Endothelial cell of umbilical vein (primary cell): Measurements from ENCODE around the gene RHCG. TPM values are rescaled to one million over a fixed set of nuclear protein-coding genes. Genes with fewer than 3 reads are reported as not detected.

ENCODE experiments used
- BruUV-seq: library from RNA; stranded (reverse); fragments of 400-500 nt; replicated peaks from 2 replicates; lab custom pipeline; 2021; lab: Mats Ljungman, UMichigan
- CTCF ChIA-PET: fragments of 300-600, 350-600 bp; sonication (Branson Sonifier 250); formaldehyde crosslinking; loops from one replicate; lab custom pipeline; 2021; ENCODE audit warnings: antibody characterized with exemption, inconsistent platforms; lab: Charles Lee
- POLR2A ChIA-PET: fragments of 300-600, 350-600 bp; sonication (Branson Sonifier 250); formaldehyde crosslinking; loops from one replicate; lab custom pipeline; 2021; ENCODE audit warnings: antibody characterized with exemption, inconsistent platforms; lab: Charles Lee
- DNase-seq: peaks from one replicate; pipeline ENCODE4 v3.0.0-alpha.2; 2011; ENCODE audit warnings: low read depth, low spot score
- FAIRE-seq: peaks from 2 replicates; lab custom pipeline; 2011; peaks lifted over from hg19 to GRCh38; lab: Jason Lieb, UNC
- H2AFZ ChIP-seq: 2 replicates; pipeline ENCODE4 v1.6.0; 2012; ENCODE audit warnings: low read depth, low read length, control low read depth, inconsistent platforms
- H3K27ac ChIP-seq: 2 replicates; pipeline ENCODE4 v1.5.1; 2011; ENCODE audit warnings: low read depth, mild to moderate bottlenecking, control low read depth, low read length, moderate library complexity; ENCODE audit not compliant: insufficient read depth
- H3K27me3 ChIP-seq, 2 experiments: 2 replicates each; pipeline versions ENCODE4 v1.6.0 to v1.6.1; 2011; ENCODE audit warnings: low read length in 2 of 2, mixed read lengths in 1 of 2; ENCODE audit not compliant: control insufficient read depth in 2 of 2, insufficient read depth in 2 of 2
- H3K36me3 ChIP-seq, 2 experiments: 2 replicates in 1 of 2; 3 replicates in 1 of 2; pipeline ENCODE4 v1.5.1; 2011; ENCODE audit warnings: low read length in 2 of 2, mild to moderate bottlenecking in 1 of 2, moderate library complexity in 1 of 2; ENCODE audit not compliant: control insufficient read depth in 2 of 2, insufficient read depth in 2 of 2; ENCODE audit errors: extremely low read depth in 1 of 2
- H3K4me1 ChIP-seq: 3 replicates; pipeline ENCODE4 v1.5.1; 2011; ENCODE audit warnings: mild to moderate bottlenecking, low read length; ENCODE audit not compliant: control insufficient read depth, insufficient read depth; ENCODE audit errors: extremely low read depth
- H3K4me2 ChIP-seq: 2 replicates; pipeline ENCODE4 v1.6.1; 2011; ENCODE audit warnings: low read length, control low read depth, mixed read lengths; ENCODE audit not compliant: insufficient read depth
- H3K4me3 ChIP-seq, 3 experiments: fragments of 200-600 bp in 1 of 3; sonication (generic), shearing (Covaris generic) in 1 of 3; replicated peaks in 1 of 3; 2 replicates each; pipeline ENCODE4 v1.5.1; 2011 to 2016; ENCODE audit warnings: control low read depth in 3 of 3, low read length in 3 of 3, mild to moderate bottlenecking in 2 of 3, inconsistent platforms in 1 of 3, low read depth in 1 of 3, moderate library complexity in 1 of 3; ENCODE audit not compliant: insufficient read depth in 1 of 3
- H3K79me2 ChIP-seq: 2 replicates; pipeline ENCODE4 v1.6.0; 2012; ENCODE audit warnings: low read length, inconsistent platforms; ENCODE audit not compliant: control insufficient read depth, insufficient read depth
- H3K9ac ChIP-seq: replicated peaks from 2 replicates; pipeline ENCODE3; 2011; ENCODE audit warnings: low read length, control low read depth; ENCODE audit not compliant: insufficient read depth; ENCODE audit errors: extremely low read depth
- H3K9me1 ChIP-seq: replicated peaks from 3 replicates; pipeline ENCODE4 v1.6.0; 2011; ENCODE audit warnings: mild to moderate bottlenecking, low read length; ENCODE audit not compliant: control insufficient read depth, insufficient read depth; ENCODE audit errors: extremely low read depth
- H3K9me3 ChIP-seq: replicated peaks from 2 replicates; pipeline ENCODE4 v1.5.1; 2012; ENCODE audit warnings: low read length, inconsistent platforms; ENCODE audit not compliant: control insufficient read depth, insufficient read depth
- H4K20me1 ChIP-seq: replicated peaks from 2 replicates; pipeline ENCODE3; 2011; ENCODE audit warnings: mild to moderate bottlenecking, low read length; ENCODE audit not compliant: control insufficient read depth, insufficient read depth; ENCODE audit errors: extremely low read depth
- EZH2 ChIP-seq: IDR thresholded peaks from 2 replicates; pipeline ENCODE4 v1.6.1; 2012; ENCODE audit warnings: borderline replicate concordance, low read depth, mild to moderate bottlenecking, moderate library complexity, low read length, inconsistent platforms; ENCODE audit not compliant: severe bottlenecking
- FOS ChIP-seq: IDR thresholded peaks from 2 replicates; pipeline ENCODE4 v1.6.1; 2011; ENCODE audit warnings: mild to moderate bottlenecking, low read length, moderate library complexity, borderline replicate concordance; ENCODE audit not compliant: insufficient read depth
- MYC ChIP-seq: IDR thresholded peaks from one replicate; pipeline ENCODE4 v1.6.1; 2011; ENCODE audit warnings: mild to moderate bottlenecking, low read depth, low read length
- dilution Hi-C: fragments of 300-500 bp; cut with MboI; formaldehyde crosslinking; loops from one replicate; pipeline ENCODE4 v1.15.0; 2019; ENCODE audit warnings: low sequenced_read_pairs; ENCODE audit not compliant: extremely low pct_ligation_motif_present
- intact Hi-C: fragments of 100-400 bp; cut with micrococcal nuclease; formaldehyde crosslinking; loops from one replicate; pipeline ENCODE4 v1.10.0; 2022
- polyA plus RNA-seq, 4 experiments: library from polyadenylated mRNA; depleted of rRNA in 3 of 4; stranded (reverse) in 3 of 4; unstranded in 1 of 4; fragments of >200 nt; gene quantifications; 2 replicates each; pipeline versions ENCODE4 v1.2.1 to v1.2.3, GENCODE V29; 2011 to 2012; ENCODE audit warnings: missing spikeins in 1 of 4
- total RNA-seq: library from RNA; stranded (reverse); gene quantifications from 2 replicates; pipeline ENCODE4 v1.2.3, GENCODE V29; 2021
- TF ChIP-seq, protein P1 (sequence below), 2 donors: IDR thresholded peaks; 1 replicate in 1 of 2; 2 replicates in 1 of 2; pipeline ENCODE4 v1.5.1; 2011; ENCODE audit warnings: low read length in 2 of 2, mild to moderate bottlenecking in 2 of 2, moderate library complexity in 2 of 2, control low read depth in 1 of 2, inconsistent platforms in 1 of 2, low read depth in 1 of 2; ENCODE audit not compliant: insufficient read depth in 1 of 2; ENCODE audit errors: extremely low read depth in 1 of 2
- TF ChIP-seq, protein P2 (sequence below): IDR thresholded peaks from 2 replicates; pipeline ENCODE4 v1.6.1; 2011; ENCODE audit not compliant: insufficient read depth, insufficient read length

Gene RHCG
- total and polyA plus RNA-seq, 2 donors (not counting 3 experiments of a cell fraction or from before 2014, with no cell fraction given) = not detected

DNA sequence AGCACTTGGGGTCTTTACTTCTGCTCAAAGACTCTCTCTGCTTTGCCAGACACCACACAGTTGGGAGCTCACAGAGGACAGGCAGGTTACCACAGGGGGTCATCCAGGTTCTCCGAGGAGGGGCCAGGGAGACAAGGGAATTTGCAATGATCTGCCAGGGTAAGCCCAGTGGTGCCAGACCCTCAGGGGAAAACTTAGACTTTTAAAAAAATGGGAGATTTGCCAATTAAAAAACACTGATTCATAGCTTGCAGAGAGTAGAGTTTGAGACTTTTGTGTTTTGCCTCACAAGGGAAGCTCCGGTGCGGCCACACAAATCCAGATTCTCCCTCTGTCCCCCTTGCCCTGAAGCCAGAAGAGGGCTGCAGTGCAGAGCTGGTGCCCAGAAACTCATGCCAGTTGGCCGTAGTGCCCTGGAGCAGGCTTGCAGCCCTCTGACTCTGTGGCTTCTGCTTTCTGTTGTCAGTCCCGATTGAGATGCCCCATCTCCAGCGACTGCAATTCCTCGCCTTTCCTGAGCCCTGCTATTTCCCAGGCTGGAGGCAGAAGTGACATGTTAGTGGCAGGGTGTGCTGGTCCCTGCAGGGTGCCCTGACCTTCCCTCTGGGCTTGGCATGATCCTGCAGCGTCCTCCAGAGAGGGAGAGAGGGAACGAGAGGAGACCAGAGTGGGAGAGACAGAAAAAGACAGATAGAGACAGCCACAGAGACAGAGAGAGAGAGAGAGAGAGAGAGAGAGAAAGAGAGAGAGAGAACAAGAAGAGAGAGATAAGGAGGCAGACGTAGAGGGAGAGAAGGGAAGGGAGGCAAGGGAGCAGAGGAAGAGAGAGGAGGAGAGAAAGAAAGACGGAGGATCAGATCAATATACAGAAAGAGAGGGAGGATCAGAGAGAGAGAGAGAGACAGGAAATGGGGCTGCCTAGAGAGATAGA lies 46.0 kb downstream of the RHCG start:
- BruUV-seq = no TSS peak
- dilution Hi-C loops = no loop called here
- Histone ChIP-seq H3K4me1 (no peaks in the 10 kb centered on the region), H3K36me3 (no peaks in the 10 kb centered on the region), H3K9me1 (no peaks in the 10 kb centered on the region), H4K20me1 (no peaks in the 10 kb centered on the region), H3K79me2 (no peaks in the 10 kb centered on the region), H3K4me2 (no peak overlapping the region), H3K9ac (no peak overlapping the region), H2AFZ (no peak overlapping the region), H3K27me3 (peaks cover 19 to 24% of the 10 kb centered on the region in 2 experiments), H3K9me3 (no peaks in the 10 kb centered on the region), H3K4me3 (no peak overlapping the region), H3K27ac (no peak overlapping the region)
- CTCF ChIA-PET = interaction anchor here (1.6 to 2.2 kb wide), 3 partner anchors 20 to 104 kb away, joined by 3 to 9 read pairs (median 7); no protein-coding TSS in a partner anchor
- FAIRE-seq (no peak), DNase-seq (no peak)
- intact Hi-C loops = no loop called here
- TF ChIP-seq, protein P1, sequence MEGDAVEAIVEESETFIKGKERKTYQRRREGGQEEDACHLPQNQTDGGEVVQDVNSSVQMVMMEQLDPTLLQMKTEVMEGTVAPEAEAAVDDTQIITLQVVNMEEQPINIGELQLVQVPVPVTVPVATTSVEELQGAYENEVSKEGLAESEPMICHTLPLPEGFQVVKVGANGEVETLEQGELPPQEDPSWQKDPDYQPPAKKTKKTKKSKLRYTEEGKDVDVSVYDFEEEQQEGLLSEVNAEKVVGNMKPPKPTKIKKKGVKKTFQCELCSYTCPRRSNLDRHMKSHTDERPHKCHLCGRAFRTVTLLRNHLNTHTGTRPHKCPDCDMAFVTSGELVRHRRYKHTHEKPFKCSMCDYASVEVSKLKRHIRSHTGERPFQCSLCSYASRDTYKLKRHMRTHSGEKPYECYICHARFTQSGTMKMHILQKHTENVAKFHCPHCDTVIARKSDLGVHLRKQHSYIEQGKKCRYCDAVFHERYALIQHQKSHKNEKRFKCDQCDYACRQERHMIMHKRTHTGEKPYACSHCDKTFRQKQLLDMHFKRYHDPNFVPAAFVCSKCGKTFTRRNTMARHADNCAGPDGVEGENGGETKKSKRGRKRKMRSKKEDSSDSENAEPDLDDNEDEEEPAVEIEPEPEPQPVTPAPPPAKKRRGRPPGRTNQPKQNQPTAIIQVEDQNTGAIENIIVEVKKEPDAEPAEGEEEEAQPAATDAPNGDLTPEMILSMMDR (IDR thresholded peaks at IDR 0.05; ENCODE audit: extremely low read depth in 1 of 2, insufficient read depth in 1 of 2, low read depth in 1 of 2, low read length in 2 of 2) = no peak
- TF ChIP-seq FOS = no peak
- POLR2A ChIA-PET = interaction anchor here (0.7 kb wide), 1 partner anchor 9 kb away, joined by 14 read pairs; no protein-coding TSS in a partner anchor

DNA sequence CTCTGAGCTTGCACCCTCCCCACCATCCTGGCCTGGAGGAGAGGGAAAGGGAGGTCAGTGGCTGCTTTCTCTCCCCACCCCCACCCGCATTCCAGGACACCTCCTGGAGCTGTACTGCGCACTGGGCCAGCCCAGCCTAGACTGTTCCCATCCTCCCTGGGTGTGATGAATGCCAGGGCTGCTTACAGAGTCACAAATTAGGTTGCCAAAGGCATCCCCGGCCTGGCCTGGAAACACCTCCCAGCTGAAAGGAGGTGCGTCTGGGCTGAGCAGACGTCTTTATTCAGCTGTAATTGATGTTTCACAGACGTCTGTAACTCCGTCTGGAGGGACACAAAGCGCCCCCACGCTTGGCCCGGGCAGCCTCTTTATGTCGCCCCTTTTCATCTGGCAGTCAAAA lies 47.6 kb downstream of the RHCG start:
- H3K9ac ChIP-seq = no peak overlapping the region
- no peak overlapping the region for H2AFZ ChIP-seq
- H3K79me2 ChIP-seq = no peaks in the 10 kb centered on the region
- H3K27me3 ChIP-seq = peaks cover 19 to 21% of the 10 kb centered on the region in 2 experiments
- no peaks in the 10 kb centered on the region for H3K36me3 ChIP-seq
- CTCF ChIA-PET = interaction anchor here (1.6 to 2.2 kb wide), 3 partner anchors 19 to 106 kb away, joined by 3 to 9 read pairs (median 7); no protein-coding TSS in a partner anchor
- no TSS peak for BruUV-seq
- POLR2A ChIA-PET = interaction anchor here (0.6 kb wide), 1 partner anchor 783 kb away, joined by 3 read pairs; no protein-coding TSS in a partner anchor
- no peaks in the 10 kb centered on the region for H3K9me1 ChIP-seq
- intact Hi-C loops = no loop called here
- no peaks in the 10 kb centered on the region for H3K4me1 ChIP-seq
- TF ChIP-seq, protein P2, sequence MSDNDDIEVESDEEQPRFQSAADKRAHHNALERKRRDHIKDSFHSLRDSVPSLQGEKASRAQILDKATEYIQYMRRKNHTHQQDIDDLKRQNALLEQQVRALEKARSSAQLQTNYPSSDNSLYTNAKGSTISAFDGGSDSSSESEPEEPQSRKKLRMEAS = no peak
- TF ChIP-seq EZH2 (peak; percentile 50), MYC (no peak)
- no peak overlapping the region for H3K27ac ChIP-seq
- H3K9me3 ChIP-seq = no peaks in the 10 kb centered on the region
- no peak for DNase-seq
- no peak overlapping the region for H3K4me2 ChIP-seq
- no peaks in the 10 kb centered on the region for H4K20me1 ChIP-seq
- no peak for FAIRE-seq
- no peak overlapping the region for H3K4me3 ChIP-seq
- dilution Hi-C loops = no loop called here
